A673 (cell line): Measurements from ENCODE around the gene MYO18B.

Experiments
- CTCF ChIP-seq: fragments of 300-800, 200-600 bp; sonication (generic); conservative IDR thresholded peaks from 2 replicates; pipeline ENCODE4 v1.5.1; 2017; ENCODE audit warnings: low read depth, mild to moderate bottlenecking, antibody characterized with exemption, low read length, moderate library complexity, mixed read lengths
- EZH2 ChIP-seq: fragments of 200-600 bp; sonication (generic); IDR thresholded peaks from 2 replicates; pipeline ENCODE4 v1.6.1; 2017; ENCODE audit warnings: borderline replicate concordance, low read depth, mild to moderate bottlenecking, mixed read lengths, antibody characterized with exemption, low read length; ENCODE audit not compliant: poor library complexity, severe bottlenecking

GRCh38 chr22:25899566-25899965 is 157.6 kb downstream of the MYO18B start:
- no peak for TF ChIP-seq CTCF
- no peak for TF ChIP-seq EZH2
